GM23338 (cell line): ENCODE data around the gene ACAD8. TPM values are rescaled to one million over a fixed set of nuclear protein-coding genes. Genes with fewer than 3 reads are reported as not detected.

ENCODE experiments used
- ATAC-seq: fragments of 200-7000 bp; cut with Tn5 transposase; 3 replicates; pipeline ENCODE4 v1.9.1; 2020
- DNase-seq: peaks from one replicate; pipeline ENCODE4 v3.0.0-alpha.2; 2015; ENCODE audit warnings: low spot score
- H2AFZ ChIP-seq: fragments of 200-600 bp; sonication (generic); 2 replicates; pipeline ENCODE4 v1.8.0; 2016; ENCODE audit warnings: antibody characterized with exemption, mild to moderate bottlenecking, moderate library complexity
- H3F3A ChIP-seq: fragments of 200-600 bp; sonication (generic); replicated peaks from 2 replicates; pipeline ENCODE4 v1.8.0; 2017; ENCODE audit warnings: antibody characterized with exemption, mixed run types, low read depth
- H3K27ac ChIP-seq: fragments of 200-600 bp; sonication (generic); 2 replicates; pipeline ENCODE4 v1.6.1; 2016; ENCODE audit warnings: low read depth
- H3K27me3 ChIP-seq: fragments of 200-600 bp; sonication (generic); 2 replicates; pipeline ENCODE4 v1.8.0; 2016; ENCODE audit warnings: mild to moderate bottlenecking, mixed run types, moderate library complexity; ENCODE audit not compliant: insufficient read depth
- H3K36me3 ChIP-seq: fragments of 200-600 bp; sonication (generic); 2 replicates; pipeline ENCODE4 v1.8.0; 2016; ENCODE audit warnings: mild to moderate bottlenecking; ENCODE audit not compliant: insufficient read depth
- H3K4me1 ChIP-seq: fragments of 200-600 bp; sonication (generic); 2 replicates; pipeline ENCODE4 v1.8.0; 2016; ENCODE audit warnings: mild to moderate bottlenecking, moderate library complexity; ENCODE audit not compliant: insufficient read depth
- H3K4me2 ChIP-seq: fragments of 200-600 bp; sonication (generic); 2 replicates; pipeline ENCODE4 v1.7.1; 2017; ENCODE audit warnings: mixed run types
- H3K4me3 ChIP-seq: fragments of 200-600 bp; sonication (generic); 2 replicates; pipeline ENCODE4 v1.6.1; 2016; ENCODE audit warnings: mixed run types
- H3K79me2 ChIP-seq: fragments of 200-600 bp; sonication (generic); replicated peaks from 2 replicates; pipeline ENCODE4 v1.8.0; 2017; ENCODE audit warnings: mild to moderate bottlenecking; ENCODE audit not compliant: insufficient read depth
- H3K9me2 ChIP-seq: fragments of 200-600 bp; sonication (generic); 2 replicates; pipeline ENCODE4 v1.8.0; 2017; ENCODE audit not compliant: insufficient read depth
- H4K20me1 ChIP-seq: fragments of 200-600 bp; sonication (generic); replicated peaks from 2 replicates; pipeline ENCODE4 v1.8.0; 2017; ENCODE audit warnings: mild to moderate bottlenecking; ENCODE audit not compliant: insufficient read depth
- H3K27ac Mint-ChIP-seq: 2 replicates; pipeline ENCODE4 v1.8.0; 2020; ENCODE audit warnings: inconsistent platforms, mild to moderate bottlenecking, moderate library complexity, mixed read lengths
- H3K27me3 Mint-ChIP-seq: 3 replicates; pipeline ENCODE4 v1.8.0; 2022; ENCODE audit warnings: low read depth, mild to moderate bottlenecking, moderate library complexity, mixed read lengths, inconsistent platforms; ENCODE audit not compliant: insufficient read depth, poor library complexity
- H3K36me3 Mint-ChIP-seq: 3 replicates; pipeline ENCODE4 v1.8.0; 2021; ENCODE audit warnings: low read depth, mild to moderate bottlenecking, inconsistent platforms, moderate library complexity, mixed read lengths
- H3K4me1 Mint-ChIP-seq: 3 replicates; pipeline ENCODE4 v1.8.0; 2020; ENCODE audit warnings: mild to moderate bottlenecking, inconsistent platforms, mixed read lengths
- H3K4me3 Mint-ChIP-seq: 3 replicates; pipeline ENCODE4 v1.8.0; 2021; ENCODE audit warnings: moderate library complexity, mild to moderate bottlenecking, inconsistent platforms, mixed read lengths
- H3K9me3 Mint-ChIP-seq: 3 replicates; pipeline ENCODE4 v1.8.0; 2020; ENCODE audit warnings: moderate library complexity, mild to moderate bottlenecking, inconsistent platforms, mixed read lengths
- CREB1 ChIP-seq: fragments of 250-450 bp; sonication (Bioruptor Pico); IDR thresholded peaks from 2 replicates; pipeline ENCODE4 v1.5.0; 2020; ENCODE audit warnings: low read depth, mild to moderate bottlenecking, moderate library complexity
- EZH2 ChIP-seq: fragments of 200-600 bp; sonication (generic); IDR thresholded peaks from one replicate; pipeline ENCODE4 v1.8.0; 2017; ENCODE audit warnings: antibody characterized with exemption, mild to moderate bottlenecking, low read depth; ENCODE audit not compliant: unreplicated experiment
- EZH2phosphoT487 ChIP-seq: fragments of 200-600 bp; sonication (generic); IDR thresholded peaks from one replicate; pipeline ENCODE4 v1.8.1; 2018; ENCODE audit warnings: antibody characterized with exemption; ENCODE audit not compliant: unreplicated experiment
- JUNB ChIP-seq: IDR thresholded peaks from one replicate; pipeline ENCODE4 v1.6.1; 2016; ENCODE audit warnings: antibody characterized with exemption; ENCODE audit not compliant: unreplicated experiment
- NANOG ChIP-seq: IDR thresholded peaks from 2 replicates; pipeline ENCODE4 v1.6.1; 2016; ENCODE audit warnings: antibody characterized with exemption, borderline replicate concordance
- POLR2AphosphoS5 ChIP-seq: IDR thresholded peaks from 2 replicates; pipeline ENCODE4 v1.6.1; 2016; ENCODE audit warnings: antibody characterized with exemption, low read depth
- STAT1 ChIP-seq: IDR thresholded peaks from one replicate; pipeline ENCODE4 v1.6.1; 2016; ENCODE audit warnings: antibody characterized with exemption; ENCODE audit not compliant: unreplicated experiment
- ZNF114 ChIP-seq: fragments of 250-450 bp; sonication (Bioruptor Pico); IDR thresholded peaks from 2 replicates; pipeline ENCODE4 v1.5.0; 2020; ENCODE audit warnings: mild to moderate bottlenecking, moderate library complexity
- ZNF331 ChIP-seq: fragments of 250-450 bp; sonication (Bioruptor Pico); IDR thresholded peaks from 2 replicates; pipeline ENCODE4 v1.5.0; 2020; ENCODE audit warnings: low read depth, mild to moderate bottlenecking, moderate library complexity
- polyA plus RNA-seq: library from polyadenylated mRNA; unstranded; fragments of >200 nt; fragmentation: Nextera tagmentation; extraction: Ambion mirVana; gene quantifications from 2 replicates; pipeline ENCODE4 v1.2.1, GENCODE V29; 2016
- total RNA-seq: library from RNA; depleted of rRNA; stranded (reverse); fragments of >200 nt; shearing (Covaris generic); gene quantifications from 2 replicates; pipeline ENCODE4 v1.2.3, GENCODE V29; 2014
- TF ChIP-seq, protein P1 (sequence below): fragments of 250-450 bp; sonication (Bioruptor Pico); IDR thresholded peaks from 2 replicates; pipeline ENCODE4 v1.5.0; 2020; ENCODE audit warnings: mild to moderate bottlenecking, moderate library complexity
- TF ChIP-seq, protein P2 (sequence below), 2 experiments: fragments of 200-600 bp in 1 of 2; sonication (generic) in 1 of 2; conservative IDR thresholded peaks; 2 replicates each; pipeline versions ENCODE4 v1.5.1 to v1.6.1; 2016 to 2017; ENCODE audit warnings: antibody characterized with exemption in 2 of 2, low read depth in 2 of 2, mild to moderate bottlenecking in 2 of 2, moderate library complexity in 1 of 2
- TF ChIP-seq, protein P3 (sequence below): IDR thresholded peaks from 2 replicates; pipeline ENCODE4 v1.6.1; 2016; ENCODE audit warnings: antibody characterized with exemption
- TF ChIP-seq, protein P4 (sequence below): IDR thresholded peaks from one replicate; pipeline ENCODE4 v1.6.1; 2018; ENCODE audit warnings: antibody characterized with exemption; ENCODE audit not compliant: unreplicated experiment

The ACAD8 gene
- total and polyA plus RNA-seq, 2 experiments from 2014 or later = 43.2 to 65.4 TPM

DNA sequence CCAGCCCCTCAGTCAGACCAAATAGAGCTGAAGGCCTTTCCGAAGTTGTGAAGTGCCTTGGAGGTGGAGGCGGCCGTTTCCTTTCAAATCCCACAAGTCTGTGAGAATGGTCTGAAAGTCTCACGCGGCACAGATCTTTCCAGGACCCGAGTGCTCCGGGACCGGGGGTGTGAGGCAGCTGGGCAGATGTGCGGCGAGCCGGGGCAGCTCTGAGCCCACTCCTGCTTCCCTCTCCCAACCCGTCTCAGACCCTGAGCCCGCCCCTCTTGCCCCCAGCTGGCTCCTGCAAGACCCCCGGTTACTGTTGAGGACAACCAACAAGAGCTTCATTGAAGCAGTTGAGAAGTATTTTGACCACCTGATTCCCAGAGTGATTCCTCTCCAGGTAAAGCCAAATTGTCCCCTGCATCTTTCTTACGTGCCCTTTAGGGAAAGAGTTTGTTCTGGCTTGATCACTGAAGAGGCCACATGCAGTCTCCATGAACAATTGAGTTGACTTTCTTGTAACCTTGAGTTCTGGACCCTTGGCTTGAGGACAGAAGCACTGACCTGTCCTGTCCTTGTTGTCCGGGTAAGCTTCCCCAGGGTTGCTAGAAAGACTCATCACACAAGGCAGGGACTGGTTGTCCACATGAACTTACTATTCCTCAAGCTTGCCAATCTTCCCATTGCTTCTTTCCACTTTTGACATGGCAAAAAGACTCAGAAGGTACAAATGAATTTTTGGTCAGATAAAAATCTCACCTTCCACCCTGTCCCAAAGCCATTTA, 30.3 kb downstream of the ACAD8 start:
- no peak overlapping the region for H3K4me3 Mint-ChIP-seq
- H3K9me3 Mint-ChIP-seq = no peaks in the 10 kb centered on the region
- H3K4me1 ChIP-seq = 0 out of 2 replicates have a peak, but pooled peaks cover 11% of the 10 kb centered on the region
- H3K27ac Mint-ChIP-seq = no peak overlapping the region
- no peak overlapping the region for H3K4me2 ChIP-seq
- H3K4me1 Mint-ChIP-seq = peaks cover 25% of the 10 kb centered on the region
- no peaks in the 10 kb centered on the region for H3K27me3 Mint-ChIP-seq
- ATAC-seq (no peak), DNase-seq (no peak)
- no peak overlapping the region for H3K27ac ChIP-seq
- peaks cover 16% of the 10 kb centered on the region for H3K79me2 ChIP-seq
- no peak overlapping the region for H2AFZ ChIP-seq
- TF ChIP-seq CREB1 (CRISPR knock-in tag) = no peak
- no peak for TF ChIP-seq JUNB
- TF ChIP-seq, protein P1, sequence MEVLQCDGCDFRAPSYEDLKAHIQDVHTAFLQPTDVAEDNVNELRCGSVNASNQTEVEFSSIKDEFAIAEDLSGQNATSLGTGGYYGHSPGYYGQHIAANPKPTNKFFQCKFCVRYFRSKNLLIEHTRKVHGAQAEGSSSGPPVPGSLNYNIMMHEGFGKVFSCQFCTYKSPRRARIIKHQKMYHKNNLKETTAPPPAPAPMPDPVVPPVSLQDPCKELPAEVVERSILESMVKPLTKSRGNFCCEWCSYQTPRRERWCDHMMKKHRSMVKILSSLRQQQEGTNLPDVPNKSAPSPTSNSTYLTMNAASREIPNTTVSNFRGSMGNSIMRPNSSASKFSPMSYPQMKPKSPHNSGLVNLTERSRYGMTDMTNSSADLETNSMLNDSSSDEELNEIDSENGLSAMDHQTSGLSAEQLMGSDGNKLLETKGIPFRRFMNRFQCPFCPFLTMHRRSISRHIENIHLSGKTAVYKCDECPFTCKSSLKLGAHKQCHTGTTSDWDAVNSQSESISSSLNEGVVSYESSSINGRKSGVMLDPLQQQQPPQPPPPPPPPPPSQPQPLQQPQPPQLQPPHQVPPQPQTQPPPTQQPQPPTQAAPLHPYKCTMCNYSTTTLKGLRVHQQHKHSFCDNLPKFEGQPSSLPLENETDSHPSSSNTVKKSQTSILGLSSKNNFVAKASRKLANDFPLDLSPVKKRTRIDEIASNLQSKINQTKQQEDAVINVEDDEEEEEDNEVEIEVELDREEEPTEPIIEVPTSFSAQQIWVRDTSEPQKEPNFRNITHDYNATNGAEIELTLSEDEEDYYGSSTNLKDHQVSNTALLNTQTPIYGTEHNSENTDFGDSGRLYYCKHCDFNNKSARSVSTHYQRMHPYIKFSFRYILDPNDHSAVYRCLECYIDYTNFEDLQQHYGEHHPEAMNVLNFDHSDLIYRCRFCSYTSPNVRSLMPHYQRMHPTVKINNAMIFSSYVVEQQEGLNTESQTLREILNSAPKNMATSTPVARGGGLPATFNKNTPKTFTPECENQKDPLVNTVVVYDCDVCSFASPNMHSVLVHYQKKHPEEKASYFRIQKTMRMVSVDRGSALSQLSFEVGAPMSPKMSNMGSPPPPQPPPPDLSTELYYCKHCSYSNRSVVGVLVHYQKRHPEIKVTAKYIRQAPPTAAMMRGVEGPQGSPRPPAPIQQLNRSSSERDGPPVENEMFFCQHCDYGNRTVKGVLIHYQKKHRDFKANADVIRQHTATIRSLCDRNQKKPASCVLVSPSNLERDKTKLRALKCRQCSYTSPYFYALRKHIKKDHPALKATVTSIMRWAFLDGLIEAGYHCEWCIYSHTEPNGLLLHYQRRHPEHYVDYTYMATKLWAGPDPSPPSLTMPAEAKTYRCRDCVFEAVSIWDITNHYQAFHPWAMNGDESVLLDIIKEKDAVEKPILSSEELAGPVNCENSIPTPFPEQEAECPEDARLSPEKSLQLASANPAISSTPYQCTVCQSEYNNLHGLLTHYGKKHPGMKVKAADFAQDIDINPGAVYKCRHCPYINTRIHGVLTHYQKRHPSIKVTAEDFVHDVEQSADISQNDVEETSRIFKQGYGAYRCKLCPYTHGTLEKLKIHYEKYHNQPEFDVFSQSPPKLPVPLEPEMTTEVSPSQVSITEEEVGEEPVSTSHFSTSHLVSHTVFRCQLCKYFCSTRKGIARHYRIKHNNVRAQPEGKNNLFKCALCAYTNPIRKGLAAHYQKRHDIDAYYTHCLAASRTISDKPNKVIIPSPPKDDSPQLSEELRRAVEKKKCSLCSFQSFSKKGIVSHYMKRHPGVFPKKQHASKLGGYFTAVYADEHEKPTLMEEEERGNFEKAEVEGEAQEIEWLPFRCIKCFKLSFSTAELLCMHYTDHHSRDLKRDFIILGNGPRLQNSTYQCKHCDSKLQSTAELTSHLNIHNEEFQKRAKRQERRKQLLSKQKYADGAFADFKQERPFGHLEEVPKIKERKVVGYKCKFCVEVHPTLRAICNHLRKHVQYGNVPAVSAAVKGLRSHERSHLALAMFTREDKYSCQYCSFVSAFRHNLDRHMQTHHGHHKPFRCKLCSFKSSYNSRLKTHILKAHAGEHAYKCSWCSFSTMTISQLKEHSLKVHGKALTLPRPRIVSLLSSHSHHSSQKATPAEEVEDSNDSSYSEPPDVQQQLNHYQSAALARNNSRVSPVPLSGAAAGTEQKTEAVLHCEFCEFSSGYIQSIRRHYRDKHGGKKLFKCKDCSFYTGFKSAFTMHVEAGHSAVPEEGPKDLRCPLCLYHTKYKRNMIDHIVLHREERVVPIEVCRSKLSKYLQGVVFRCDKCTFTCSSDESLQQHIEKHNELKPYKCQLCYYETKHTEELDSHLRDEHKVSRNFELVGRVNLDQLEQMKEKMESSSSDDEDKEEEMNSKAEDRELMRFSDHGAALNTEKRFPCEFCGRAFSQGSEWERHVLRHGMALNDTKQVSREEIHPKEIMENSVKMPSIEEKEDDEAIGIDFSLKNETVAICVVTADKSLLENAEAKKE (CRISPR knock-in tag) = no peak
- TF ChIP-seq EZH2phosphoT487 = no peak
- TF ChIP-seq, protein P2, sequence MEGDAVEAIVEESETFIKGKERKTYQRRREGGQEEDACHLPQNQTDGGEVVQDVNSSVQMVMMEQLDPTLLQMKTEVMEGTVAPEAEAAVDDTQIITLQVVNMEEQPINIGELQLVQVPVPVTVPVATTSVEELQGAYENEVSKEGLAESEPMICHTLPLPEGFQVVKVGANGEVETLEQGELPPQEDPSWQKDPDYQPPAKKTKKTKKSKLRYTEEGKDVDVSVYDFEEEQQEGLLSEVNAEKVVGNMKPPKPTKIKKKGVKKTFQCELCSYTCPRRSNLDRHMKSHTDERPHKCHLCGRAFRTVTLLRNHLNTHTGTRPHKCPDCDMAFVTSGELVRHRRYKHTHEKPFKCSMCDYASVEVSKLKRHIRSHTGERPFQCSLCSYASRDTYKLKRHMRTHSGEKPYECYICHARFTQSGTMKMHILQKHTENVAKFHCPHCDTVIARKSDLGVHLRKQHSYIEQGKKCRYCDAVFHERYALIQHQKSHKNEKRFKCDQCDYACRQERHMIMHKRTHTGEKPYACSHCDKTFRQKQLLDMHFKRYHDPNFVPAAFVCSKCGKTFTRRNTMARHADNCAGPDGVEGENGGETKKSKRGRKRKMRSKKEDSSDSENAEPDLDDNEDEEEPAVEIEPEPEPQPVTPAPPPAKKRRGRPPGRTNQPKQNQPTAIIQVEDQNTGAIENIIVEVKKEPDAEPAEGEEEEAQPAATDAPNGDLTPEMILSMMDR (conservative IDR thresholded peaks at IDR 0.05; ENCODE audit: low read depth in 2 of 2) = no peak
- TF ChIP-seq, protein P3, sequence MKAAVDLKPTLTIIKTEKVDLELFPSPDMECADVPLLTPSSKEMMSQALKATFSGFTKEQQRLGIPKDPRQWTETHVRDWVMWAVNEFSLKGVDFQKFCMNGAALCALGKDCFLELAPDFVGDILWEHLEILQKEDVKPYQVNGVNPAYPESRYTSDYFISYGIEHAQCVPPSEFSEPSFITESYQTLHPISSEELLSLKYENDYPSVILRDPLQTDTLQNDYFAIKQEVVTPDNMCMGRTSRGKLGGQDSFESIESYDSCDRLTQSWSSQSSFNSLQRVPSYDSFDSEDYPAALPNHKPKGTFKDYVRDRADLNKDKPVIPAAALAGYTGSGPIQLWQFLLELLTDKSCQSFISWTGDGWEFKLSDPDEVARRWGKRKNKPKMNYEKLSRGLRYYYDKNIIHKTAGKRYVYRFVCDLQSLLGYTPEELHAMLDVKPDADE = no peak
- TF ChIP-seq STAT1 = no peak
- TF ChIP-seq ZNF331 = no peak
- TF ChIP-seq, protein P4, sequence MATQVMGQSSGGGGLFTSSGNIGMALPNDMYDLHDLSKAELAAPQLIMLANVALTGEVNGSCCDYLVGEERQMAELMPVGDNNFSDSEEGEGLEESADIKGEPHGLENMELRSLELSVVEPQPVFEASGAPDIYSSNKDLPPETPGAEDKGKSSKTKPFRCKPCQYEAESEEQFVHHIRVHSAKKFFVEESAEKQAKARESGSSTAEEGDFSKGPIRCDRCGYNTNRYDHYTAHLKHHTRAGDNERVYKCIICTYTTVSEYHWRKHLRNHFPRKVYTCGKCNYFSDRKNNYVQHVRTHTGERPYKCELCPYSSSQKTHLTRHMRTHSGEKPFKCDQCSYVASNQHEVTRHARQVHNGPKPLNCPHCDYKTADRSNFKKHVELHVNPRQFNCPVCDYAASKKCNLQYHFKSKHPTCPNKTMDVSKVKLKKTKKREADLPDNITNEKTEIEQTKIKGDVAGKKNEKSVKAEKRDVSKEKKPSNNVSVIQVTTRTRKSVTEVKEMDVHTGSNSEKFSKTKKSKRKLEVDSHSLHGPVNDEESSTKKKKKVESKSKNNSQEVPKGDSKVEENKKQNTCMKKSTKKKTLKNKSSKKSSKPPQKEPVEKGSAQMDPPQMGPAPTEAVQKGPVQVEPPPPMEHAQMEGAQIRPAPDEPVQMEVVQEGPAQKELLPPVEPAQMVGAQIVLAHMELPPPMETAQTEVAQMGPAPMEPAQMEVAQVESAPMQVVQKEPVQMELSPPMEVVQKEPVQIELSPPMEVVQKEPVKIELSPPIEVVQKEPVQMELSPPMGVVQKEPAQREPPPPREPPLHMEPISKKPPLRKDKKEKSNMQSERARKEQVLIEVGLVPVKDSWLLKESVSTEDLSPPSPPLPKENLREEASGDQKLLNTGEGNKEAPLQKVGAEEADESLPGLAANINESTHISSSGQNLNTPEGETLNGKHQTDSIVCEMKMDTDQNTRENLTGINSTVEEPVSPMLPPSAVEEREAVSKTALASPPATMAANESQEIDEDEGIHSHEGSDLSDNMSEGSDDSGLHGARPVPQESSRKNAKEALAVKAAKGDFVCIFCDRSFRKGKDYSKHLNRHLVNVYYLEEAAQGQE = no peak
- TF ChIP-seq ZNF114 (CRISPR knock-in tag) = no peak
- TF ChIP-seq NANOG = no peak
- no peak for TF ChIP-seq EZH2
- TF ChIP-seq POLR2AphosphoS5 = no peak
- no peaks in the 10 kb centered on the region for H3K9me2 ChIP-seq
- peaks cover 14% of the 10 kb centered on the region for H3K36me3 ChIP-seq
- peaks cover 65% of the 10 kb centered on the region for H3K36me3 Mint-ChIP-seq
- H3K27me3 ChIP-seq = no peaks in the 10 kb centered on the region
- no peaks in the 10 kb centered on the region for H3F3A ChIP-seq
- no peak overlapping the region for H3K4me3 ChIP-seq
- no peaks in the 10 kb centered on the region for H4K20me1 ChIP-seq
